Bronchial epithelial cell (primary cell): ENCODE data around the gene PLA2G2D. TPM values are rescaled to one million over a fixed set of nuclear protein-coding genes. Genes with fewer than 3 reads are reported as not detected.
A peak's percentile ranks its signal among the peaks of the same experiment; 100 is the strongest.
"Not testable (repeated sequence)": the region's sequence is repeated elsewhere in the genome, so short reads cannot be mapped to it uniquely, and the experiment has no call there.

Source experiments
- DNase-seq: peaks from one replicate; pipeline ENCODE4 v3.0.0-alpha.2; 2010; ENCODE audit warnings: low read depth
- FAIRE-seq: peaks from 2 replicates; lab custom pipeline; 2011; peaks lifted over from hg19 to GRCh38; lab: Jason Lieb, UNC
- H3K27me3 ChIP-seq: 2 replicates; pipeline ENCODE4 v1.5.1; 2011; ENCODE audit warnings: low read length; ENCODE audit not compliant: control insufficient read depth, insufficient read depth
- H3K36me3 ChIP-seq: 2 replicates; pipeline ENCODE4 v1.5.1; 2011; ENCODE audit warnings: low read length; ENCODE audit not compliant: control insufficient read depth, insufficient read depth
- H3K4me3 ChIP-seq: 2 replicates; pipeline ENCODE4 v1.5.1; 2011; ENCODE audit warnings: mild to moderate bottlenecking, low read depth, low read length, control low read depth
- CTCF ChIP-seq: IDR thresholded peaks from 2 replicates; pipeline ENCODE4 v1.5.1; 2011; ENCODE audit warnings: mild to moderate bottlenecking, moderate library complexity, low read length, control low read depth, inconsistent platforms; ENCODE audit not compliant: insufficient read depth, severe bottlenecking
- total RNA-seq: library from RNA; depleted of rRNA; stranded (reverse); fragments of >200 nt; gene quantifications from 2 replicates; pipeline ENCODE4 v1.2.1, GENCODE V29; 2014

The PLA2G2D gene
- total RNA-seq, 1 donor from 2014 or later, result not detected

DNA sequence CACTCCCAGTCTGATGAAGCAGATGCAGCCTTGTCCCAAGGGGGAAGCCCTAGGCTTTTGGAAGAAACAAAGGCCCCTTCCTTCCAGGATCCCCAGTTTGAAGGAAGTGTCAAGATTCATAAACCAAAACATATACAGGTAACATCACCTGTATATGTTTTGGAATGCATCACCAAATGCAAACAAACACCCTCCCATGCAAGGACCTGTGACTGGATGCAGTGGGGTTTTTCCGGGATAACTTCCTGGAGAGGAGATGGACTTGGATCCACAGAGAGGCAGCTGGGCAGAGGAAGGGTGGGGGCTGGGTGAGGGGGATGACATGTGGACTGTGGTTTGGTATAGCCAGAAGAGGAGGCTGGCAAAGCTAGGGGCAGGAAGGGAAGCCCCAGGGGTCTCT, 18.3 kb upstream of the PLA2G2D start:
- no peaks in the 10 kb centered on the region for H3K36me3 ChIP-seq
- TF ChIP-seq CTCF, result no peak
- DNase-seq (no peak), FAIRE-seq (no peak)
- no peak overlapping the region for H3K4me3 ChIP-seq
- no peaks in the 10 kb centered on the region for H3K27me3 ChIP-seq

GRCh38 chr1:20137055-20137454, 17.7 kb upstream of the PLA2G2D start:
- H3K36me3 ChIP-seq, result no peaks in the 10 kb centered on the region
- FAIRE-seq (no peak), DNase-seq (peak; percentile 79)

DNA sequence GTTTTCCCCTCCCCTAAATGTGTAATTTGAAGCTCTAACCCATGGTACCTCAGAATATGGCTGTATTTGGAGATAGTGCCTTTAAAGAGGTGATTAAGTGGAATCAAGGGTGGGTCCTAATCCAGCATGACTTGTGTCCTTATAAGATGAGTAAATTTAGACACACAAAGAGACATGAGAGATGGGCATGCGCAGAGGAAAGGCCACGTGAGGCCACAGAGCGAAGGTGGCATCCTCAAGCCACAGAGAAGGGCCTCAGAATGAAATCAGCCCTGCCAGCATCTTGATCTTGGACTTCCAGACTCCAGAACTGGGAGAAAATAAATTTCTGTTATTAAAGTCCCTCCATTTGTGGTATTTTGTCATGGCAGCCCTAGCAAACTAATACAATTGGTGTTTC, 16.9 kb upstream of the PLA2G2D start:
- TF ChIP-seq CTCF, result no peak
- DNase-seq, result no peak

More at GRCh38 chr1:20137055-20137454, 17.7 kb upstream of the PLA2G2D start:
- H3K27me3 ChIP-seq, result no peaks in the 10 kb centered on the region
- no peak for TF ChIP-seq CTCF
- H3K4me3 ChIP-seq, result no peak overlapping the region

GRCh38 chr1:20134995-20135394, 15.7 kb upstream of the PLA2G2D start:
- FAIRE-seq, result no peak
- no peaks in the 10 kb centered on the region for H3K27me3 ChIP-seq
- H3K36me3 ChIP-seq, result no peaks in the 10 kb centered on the region
- no peak for TF ChIP-seq CTCF
- no peak for DNase-seq
- H3K4me3 ChIP-seq, result no peak overlapping the region

More for the DNA sequence above, 16.9 kb upstream of the PLA2G2D start:
- FAIRE-seq, result no peak
- Histone ChIP-seq H3K27me3 (no peaks in the 10 kb centered on the region), H3K4me3 (no peak overlapping the region), H3K36me3 (no peaks in the 10 kb centered on the region)

DNA sequence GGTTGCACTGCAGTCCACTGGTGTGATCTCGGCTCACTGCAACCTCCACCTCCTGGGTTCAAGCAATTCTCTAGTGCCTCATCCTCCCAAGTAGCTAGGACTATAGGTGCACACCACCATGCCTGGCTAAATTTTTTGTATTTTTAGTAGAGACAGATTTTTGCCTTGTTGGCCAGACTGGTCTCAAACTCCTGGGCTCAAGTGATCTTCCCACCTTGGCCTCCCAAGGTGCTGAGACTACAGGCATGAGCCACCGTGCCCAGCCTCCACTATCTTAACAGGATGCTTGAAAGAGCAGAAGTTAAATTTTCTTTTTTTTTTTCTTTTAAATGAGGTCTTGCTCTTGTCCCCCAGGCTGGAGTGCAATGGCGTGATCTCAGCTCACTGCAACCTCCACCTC, 11.2 kb upstream of the PLA2G2D start:
- not testable (repeated sequence) for H3K27me3 ChIP-seq, FAIRE-seq, H3K4me3 ChIP-seq, H3K36me3 ChIP-seq, DNase-seq

- no peak for TF ChIP-seq CTCF
- FAIRE-seq (no peak), DNase-seq (no peak)
- Histone ChIP-seq H3K27me3 (peaks cover 3% of the 10 kb centered on the region), H3K36me3 (no peaks in the 10 kb centered on the region), H3K4me3 (no peak overlapping the region)
These were observed 7.6 kb upstream of the PLA2G2D start for GRCh38 chr1:20126806-20127440.
